ENCODE measurements around the gene ARHGAP19. TPM values are rescaled to one million over a fixed set of nuclear protein-coding genes. Genes with fewer than 3 reads are reported as not detected.

ARHGAP19 gene
- total RNA-seq, 4 donors from 2014 or later = 4.5 to 19.4 (median 5.3) TPM

- DNase-seq (ENCODE audit: low spot score) (no peak), ATAC-seq (ENCODE audit: low FRiP score) (no peak)
- TF ChIP-seq CTCF (IDR thresholded peaks at IDR 0.05) = no peak
Measured at GRCh38 chr10:97321032-97321803, 28.8 kb upstream of the ARHGAP19 start.

- DNase-seq (ENCODE audit: low spot score) (no peak), ATAC-seq (ENCODE audit: low FRiP score) (peak; percentile 19)
- no peak for TF ChIP-seq CTCF (IDR thresholded peaks at IDR 0.05)
Measured at GRCh38 chr10:97320480-97321031, 28.1 kb upstream of the ARHGAP19 start.

- ATAC-seq (ENCODE audit: low FRiP score) (peak; percentile 11), DNase-seq (ENCODE audit: low spot score) (no peak)
- no peak for TF ChIP-seq CTCF (IDR thresholded peaks at IDR 0.05)
Measured at GRCh38 chr10:97319671-97320479, 27.4 kb upstream of the ARHGAP19 start.

GRCh38 chr10:97318772-97319651, 26.6 kb upstream of the ARHGAP19 start, which contains the start of gene FRAT1:
Gene FRAT1 (plus strand): TSS chr10:97319271. CDS start chr10:97319454, 183 bp downstream.
- DNase-seq (ENCODE audit: low spot score) (peak; percentile 87), ATAC-seq (ENCODE audit: low FRiP score) (peak; percentile 94)
- no peak for TF ChIP-seq CTCF (IDR thresholded peaks at IDR 0.05)

- DNase-seq (ENCODE audit: low spot score) = no peak
- no peak for ATAC-seq (ENCODE audit: low FRiP score)
- no peak for TF ChIP-seq CTCF (IDR thresholded peaks at IDR 0.05)
Measured at GRCh38 chr10:97314671-97315070, 22.2 kb upstream of the ARHGAP19 start.

- ATAC-seq (ENCODE audit: low FRiP score) (no peak), DNase-seq (ENCODE audit: low spot score) (no peak)
- no peak for TF ChIP-seq CTCF (IDR thresholded peaks at IDR 0.05)
Measured at GRCh38 chr10:97312897-97313296, 20.5 kb upstream of the ARHGAP19 start.

Data from omental fat pad (tissue), 4 donors.